Measurements from ENCODE around the gene PRKCA.

DNA sequence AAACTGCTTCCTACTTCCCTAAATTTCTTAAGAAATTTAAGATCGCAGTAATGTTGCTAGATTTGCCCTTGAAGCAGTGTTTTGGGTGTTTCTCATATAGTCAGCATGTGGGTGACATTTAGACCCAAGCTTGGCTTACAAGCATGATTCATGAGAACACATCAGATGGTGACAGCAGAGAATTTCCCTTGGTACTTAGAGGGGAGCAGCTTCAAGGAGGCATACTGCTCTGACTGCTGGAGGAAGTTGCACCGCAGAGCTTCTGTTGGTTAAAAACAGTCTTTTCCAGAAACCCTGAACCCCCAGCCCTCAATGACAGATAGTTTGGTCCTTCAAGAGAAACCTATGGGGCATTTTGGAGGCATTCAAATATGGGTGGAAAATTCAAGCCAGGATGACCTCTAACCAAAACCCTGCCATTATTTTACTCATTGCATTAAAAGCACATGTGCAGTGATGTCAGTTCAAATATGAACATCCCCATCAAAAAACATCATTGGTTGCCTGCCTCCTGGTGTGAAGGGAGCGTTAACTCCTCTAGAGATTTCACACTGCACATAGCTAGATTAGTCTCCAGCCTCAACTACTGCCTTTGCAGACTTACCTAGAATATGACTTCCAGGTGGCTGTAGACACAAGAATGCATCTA lies 331.0 kb downstream of the PRKCA start:
- no peak for TF ChIP-seq GATA2 (IDR thresholded peaks at IDR 0.05; ENCODE audit: low read depth, low read length)
- no peak for TF ChIP-seq GATA3 (IDR thresholded peaks at IDR 0.05; ENCODE audit: low read depth, low read length)

Data from SH-SY5Y (cell line).